ENCODE results near the gene PLAAT3.
"Not testable (repeated sequence)": the region's sequence is repeated elsewhere in the genome, so short reads cannot be mapped to it uniquely, and the experiment has no call there.

Gene PLAAT3

GRCh38 chr11:63603180-63603518 is 11.1 kb downstream of the PLAAT3 start:
- DNase-seq (no peak), ATAC-seq (ENCODE audit: insufficient read depth, low read depth) (no peak)
- Histone ChIP-seq H3K27me3 (ENCODE audit: insufficient read depth, low read length, poor library complexity) (no peaks in the 10 kb centered on the region), H3K79me2 (ENCODE audit: insufficient read depth, low read length) (no peaks in the 10 kb centered on the region), H2AFZ (ENCODE audit: low read depth, low read length) (peak overlapping the region; percentile 38; the same call in 1 of the 2 replicates), H3K4me2 (ENCODE audit: insufficient read depth, low read length) (no peak overlapping the region), H3K4me3 (ENCODE audit: low read depth in 1 of 2, low read length in 2 of 2) (no peak overlapping the region), H3K36me3 (ENCODE audit: insufficient read depth, low read length) (no peaks in the 10 kb centered on the region), H3K9ac (ENCODE audit: low read depth, low read length) (no peak overlapping the region), H4K20me1 (ENCODE audit: insufficient read depth, low read length) (no peaks in the 10 kb centered on the region), H3K4me1 (ENCODE audit: insufficient read depth, low read length) (no peaks in the 10 kb centered on the region), H3K27ac (ENCODE audit: low read length) (no peak overlapping the region), H3K9me3 (ENCODE audit: insufficient read depth, low read length, severe bottlenecking) (no peaks in the 10 kb centered on the region)
- no peak for TF ChIP-seq EZH2 (IDR thresholded peaks at IDR 0.05; ENCODE audit: borderline replicate concordance, low read depth, low read length, severe bottlenecking)
- TF ChIP-seq CTCF (IDR thresholded peaks at IDR 0.05; ENCODE audit: borderline replicate concordance, extremely low read depth, low read length, poor library complexity, severe bottlenecking) = no peak

- not testable (repeated sequence) for DNase-seq; H3K27me3 ChIP-seq (ENCODE audit: insufficient read depth, low read length, poor library complexity); H3K4me2 ChIP-seq (ENCODE audit: insufficient read depth, low read length); ATAC-seq (ENCODE audit: insufficient read depth, low read depth); H2AFZ ChIP-seq (ENCODE audit: low read depth, low read length); H3K4me1 ChIP-seq (ENCODE audit: insufficient read depth, low read length); H3K9ac ChIP-seq (ENCODE audit: low read depth, low read length); H3K4me3 ChIP-seq (ENCODE audit: low read depth in 1 of 2, low read length in 2 of 2); H3K79me2 ChIP-seq (ENCODE audit: insufficient read depth, low read length); H3K9me3 ChIP-seq (ENCODE audit: insufficient read depth, low read length, severe bottlenecking); H4K20me1 ChIP-seq (ENCODE audit: insufficient read depth, low read length); H3K36me3 ChIP-seq (ENCODE audit: insufficient read depth, low read length); H3K27ac ChIP-seq (ENCODE audit: low read length)
Measured at GRCh38 chr11:63602290-63603179, 11.7 kb downstream of the PLAAT3 start.

GRCh38 chr11:63599211-63600122 is 14.8 kb downstream of the PLAAT3 start:
- Histone ChIP-seq H3K79me2 (ENCODE audit: insufficient read depth, low read length) (no peaks in the 10 kb centered on the region), H4K20me1 (ENCODE audit: insufficient read depth, low read length) (no peaks in the 10 kb centered on the region), H3K9ac (ENCODE audit: low read depth, low read length) (no peak overlapping the region), H3K4me1 (ENCODE audit: insufficient read depth, low read length) (no peaks in the 10 kb centered on the region), H3K9me3 (ENCODE audit: insufficient read depth, low read length, severe bottlenecking) (no peaks in the 10 kb centered on the region), H2AFZ (ENCODE audit: low read depth, low read length) (no peak overlapping the region), H3K4me2 (ENCODE audit: insufficient read depth, low read length) (no peak overlapping the region), H3K4me3 (ENCODE audit: low read depth in 1 of 2, low read length in 2 of 2) (no peak overlapping the region), H3K36me3 (ENCODE audit: insufficient read depth, low read length) (no peaks in the 10 kb centered on the region), H3K27me3 (ENCODE audit: insufficient read depth, low read length, poor library complexity) (no peaks in the 10 kb centered on the region), H3K27ac (ENCODE audit: low read length) (no peak overlapping the region)
- ATAC-seq (ENCODE audit: insufficient read depth, low read depth) (no peak), DNase-seq (no peak)
- TF ChIP-seq CTCF (IDR thresholded peaks at IDR 0.05; ENCODE audit: borderline replicate concordance, extremely low read depth, low read length, poor library complexity, severe bottlenecking) (no peak), EZH2 (IDR thresholded peaks at IDR 0.05; ENCODE audit: borderline replicate concordance, low read depth, low read length, severe bottlenecking) (no peak)

- Histone ChIP-seq H4K20me1 (ENCODE audit: insufficient read depth, low read length) (no peaks in the 10 kb centered on the region), H3K9ac (ENCODE audit: low read depth, low read length) (no peak overlapping the region), H2AFZ (ENCODE audit: low read depth, low read length) (no peak overlapping the region), H3K36me3 (ENCODE audit: insufficient read depth, low read length) (no peaks in the 10 kb centered on the region), H3K27me3 (ENCODE audit: insufficient read depth, low read length, poor library complexity) (no peaks in the 10 kb centered on the region), H3K9me3 (ENCODE audit: insufficient read depth, low read length, severe bottlenecking) (no peaks in the 10 kb centered on the region), H3K4me1 (ENCODE audit: insufficient read depth, low read length) (no peaks in the 10 kb centered on the region), H3K4me2 (ENCODE audit: insufficient read depth, low read length) (no peak overlapping the region), H3K27ac (ENCODE audit: low read length) (no peak overlapping the region), H3K79me2 (ENCODE audit: insufficient read depth, low read length) (no peaks in the 10 kb centered on the region), H3K4me3 (ENCODE audit: low read depth in 1 of 2, low read length in 2 of 2) (no peak overlapping the region)
- DNase-seq = no peak
- ATAC-seq (ENCODE audit: insufficient read depth, low read depth) = no peak
- TF ChIP-seq CTCF (IDR thresholded peaks at IDR 0.05; ENCODE audit: borderline replicate concordance, extremely low read depth, low read length, poor library complexity, severe bottlenecking) (no peak), EZH2 (IDR thresholded peaks at IDR 0.05; ENCODE audit: borderline replicate concordance, low read depth, low read length, severe bottlenecking) (no peak)
Measured at GRCh38 chr11:63598556-63598955, 15.7 kb downstream of the PLAAT3 start.
